ENCODE measurements around the gene PHF14.
"Not testable (repeated sequence)": the region's sequence is repeated elsewhere in the genome, so short reads cannot be mapped to it uniquely, and the experiment has no call there.

The PHF14 gene

DNA sequence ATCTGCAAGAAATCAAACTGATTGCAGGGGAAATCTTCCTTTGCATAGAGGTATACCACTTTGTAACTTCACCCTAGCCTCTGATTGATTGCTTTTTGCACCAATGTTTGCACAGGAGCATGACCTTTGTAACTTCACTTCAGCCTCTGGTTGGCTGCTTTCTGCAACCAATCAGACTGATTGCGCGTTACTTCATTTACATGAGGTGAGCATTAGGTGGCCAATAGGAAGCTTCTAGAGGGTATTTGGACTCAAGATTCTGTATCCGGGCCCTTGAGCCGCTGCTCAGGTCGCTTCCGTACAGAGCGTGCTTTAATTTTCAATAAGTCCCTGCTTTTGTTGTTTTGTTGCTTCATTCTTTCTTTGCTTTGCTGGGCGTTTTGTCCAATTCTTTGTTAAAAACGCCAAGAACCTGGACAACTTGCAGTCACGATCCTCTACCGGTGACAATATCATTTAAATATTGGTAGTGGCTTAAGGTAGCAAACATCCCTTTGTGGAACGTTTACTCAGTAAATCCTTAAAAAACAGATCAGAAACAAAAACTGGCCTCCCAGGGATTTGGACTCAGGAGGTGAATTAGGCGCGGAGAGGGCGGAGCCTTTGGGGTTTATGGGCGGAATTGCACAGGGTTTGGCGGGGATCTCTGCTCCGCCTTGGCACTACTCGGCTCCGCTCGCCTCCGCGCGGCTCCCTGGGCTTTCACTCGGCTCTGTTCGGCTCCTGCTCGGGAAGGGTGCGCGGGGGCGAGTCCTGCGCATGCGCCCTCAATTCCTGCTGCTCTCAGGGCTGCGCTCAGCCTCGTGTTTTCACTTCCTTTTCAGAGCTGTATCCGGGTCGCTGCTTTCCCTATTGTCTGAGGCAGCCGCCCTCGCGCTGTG, at the start of gene PHF14:
Gene PHF14, plus strand, starts transcription at position 812 of the 881 bp plus-strand sequence. CDS start 452 bp downstream, outside the sequence.
- peak; percentile 97 for DNase-seq

- no peak for DNase-seq
Measured at GRCh38 chr7:10924370-10924769, 49.3 kb upstream of the PHF14 start.

GRCh38 chr7:10928203-10928602, 45.5 kb upstream of the PHF14 start:
- not testable (repeated sequence) for DNase-seq

GRCh38 chr7:10930551-10930950, 43.1 kb upstream of the PHF14 start:
- no peak for DNase-seq

DNA sequence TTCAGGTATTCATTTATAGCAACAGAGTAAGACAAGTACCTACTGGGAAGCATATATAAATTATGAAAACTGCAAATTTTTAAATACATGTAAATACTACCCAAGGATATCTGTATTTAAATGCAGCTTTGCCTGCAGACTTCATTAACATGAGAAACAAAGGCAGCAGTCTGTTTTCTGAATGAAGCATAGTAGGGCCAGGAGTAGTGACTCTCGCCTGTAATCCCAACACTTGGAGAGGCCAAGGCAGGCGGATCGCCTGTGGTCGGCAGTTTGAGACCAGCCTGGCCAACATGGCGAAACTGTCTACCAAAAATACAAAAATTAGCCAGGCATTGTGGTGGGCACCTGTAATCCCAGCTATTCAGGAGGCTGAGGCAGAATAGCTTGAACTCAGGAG, 42.5 kb upstream of the PHF14 start:
- DNase-seq, result no peak

DNA sequence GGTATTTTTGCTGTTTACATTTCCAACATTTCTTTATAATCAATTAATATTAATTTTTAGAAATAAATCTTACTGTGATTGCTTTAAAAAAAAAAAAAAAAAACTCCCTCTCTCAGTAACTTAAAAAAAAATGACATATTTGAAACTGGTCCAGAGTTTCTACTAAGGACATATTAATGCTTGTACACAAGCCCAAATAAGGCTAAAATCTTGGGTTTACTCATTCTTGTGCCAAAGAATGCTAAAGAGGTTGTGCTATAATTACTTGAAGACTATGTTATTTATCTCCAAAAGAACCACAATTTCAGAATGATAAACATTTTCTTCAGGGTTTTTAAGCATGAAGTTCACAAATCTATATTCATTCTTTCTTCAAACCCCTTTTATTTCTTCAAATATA, 39.4 kb upstream of the PHF14 start:
- DNase-seq, result no peak

DNA sequence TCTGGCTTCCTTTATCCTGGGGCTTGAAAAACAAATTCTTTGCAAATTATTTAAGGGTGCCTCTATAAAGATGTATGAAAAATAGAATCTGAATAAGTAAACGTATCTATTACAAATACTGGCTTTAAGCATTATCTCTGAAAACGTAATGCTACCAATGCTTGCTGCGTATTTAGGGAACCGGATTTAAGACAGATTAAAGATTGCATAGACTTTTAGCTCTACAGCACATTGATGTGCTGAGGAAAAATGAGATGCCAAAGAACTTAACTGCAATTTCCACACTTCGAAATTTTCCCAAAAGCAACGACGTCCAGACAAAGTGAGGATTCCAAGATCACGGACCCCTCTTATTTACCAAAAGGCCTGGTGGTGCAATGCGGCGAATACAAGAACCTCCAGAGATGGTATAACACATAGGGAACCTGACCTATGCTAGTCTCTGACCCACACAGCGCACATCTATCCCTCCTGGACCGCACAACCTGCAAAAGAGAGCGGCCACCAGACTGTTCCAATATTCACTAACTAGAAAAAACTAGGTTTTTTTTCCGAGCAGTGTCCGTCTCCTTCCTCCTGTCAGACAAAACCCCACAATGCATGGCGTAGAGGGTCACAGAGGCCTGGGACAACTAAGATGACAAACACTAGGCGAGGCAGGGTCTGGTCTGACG, 34.3 kb upstream of the PHF14 start:
- DNase-seq, result no peak

- peak; percentile 94 for DNase-seq
Measured at GRCh38 chr7:10939911-10940703, 33.6 kb upstream of the PHF14 start.

GRCh38 chr7:10940704-10941355, 32.8 kb upstream of the PHF14 start:
- no peak for DNase-seq

GRCh38 chr7:10950494-10950893, 23.2 kb upstream of the PHF14 start:
- DNase-seq, result no peak

- DNase-seq, result not testable (repeated sequence)
Measured at GRCh38 chr7:10950974-10951578, 22.6 kb upstream of the PHF14 start.

DNA sequence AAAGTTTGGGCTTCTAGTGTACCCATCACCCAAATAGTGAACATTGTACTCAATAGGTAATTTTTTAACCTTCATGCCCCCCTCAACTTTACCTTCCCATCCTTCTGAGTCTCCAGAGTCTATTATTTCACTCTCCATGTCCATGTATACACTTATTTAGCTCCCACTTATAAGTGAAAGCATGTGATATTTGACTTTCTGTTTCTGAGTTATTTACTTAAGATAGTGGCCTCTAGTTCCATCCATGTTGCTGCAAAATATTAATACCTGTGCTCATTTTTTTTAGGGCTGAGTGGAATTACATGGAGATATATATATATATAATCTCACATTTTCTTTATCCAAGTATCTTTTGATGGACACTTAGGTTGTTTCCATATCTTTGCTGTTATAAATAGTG, 21.1 kb upstream of the PHF14 start:
- no peak for DNase-seq

- not testable (repeated sequence) for DNase-seq
Measured at GRCh38 chr7:10953078-10953750, 20.5 kb upstream of the PHF14 start.

- no peak for DNase-seq
Measured at GRCh38 chr7:10956528-10956927, 17.1 kb upstream of the PHF14 start.

DNA sequence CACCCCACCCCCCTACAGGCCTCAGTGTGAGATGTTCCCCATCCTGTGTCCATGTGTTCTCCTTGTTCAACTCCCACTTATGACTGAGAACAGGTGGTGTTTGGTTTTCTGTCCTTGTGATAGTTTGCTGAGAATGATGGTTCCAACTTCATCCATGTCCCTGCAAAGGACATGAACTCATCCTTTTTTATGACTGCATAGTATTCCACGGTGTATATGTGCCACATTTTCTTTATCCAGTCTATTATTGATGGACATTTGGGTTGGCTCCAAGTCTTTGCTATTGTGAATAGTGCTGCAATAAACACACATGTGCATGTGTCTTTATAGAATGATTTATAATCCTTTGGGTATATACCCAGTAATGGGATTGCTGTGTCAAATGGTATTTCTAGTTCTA, 13.4 kb upstream of the PHF14 start:
- not testable (repeated sequence) for DNase-seq

GRCh38 chr7:10965016-10965415, 8.7 kb upstream of the PHF14 start:
- DNase-seq, result not testable (repeated sequence)

DNA sequence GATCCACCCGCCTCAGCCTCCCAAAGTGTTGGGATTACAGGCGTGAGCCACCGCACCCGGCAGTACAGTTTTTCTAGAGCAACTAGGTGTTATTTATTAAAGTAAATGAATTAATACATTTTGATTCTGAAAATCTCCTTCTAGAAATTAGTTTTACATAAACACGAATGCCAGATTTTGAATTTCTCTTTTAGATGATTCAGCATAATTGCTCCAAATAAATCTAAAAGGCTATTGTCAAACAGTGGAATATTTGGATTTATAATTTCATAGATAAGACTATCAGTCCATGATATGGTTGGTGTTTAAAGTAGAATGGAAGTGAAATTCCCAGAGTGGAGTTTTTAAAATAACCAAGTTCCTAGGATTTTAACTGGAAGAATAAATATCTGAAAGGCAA, 1.5 kb upstream of the PHF14 start:
- no peak for DNase-seq

DNA sequence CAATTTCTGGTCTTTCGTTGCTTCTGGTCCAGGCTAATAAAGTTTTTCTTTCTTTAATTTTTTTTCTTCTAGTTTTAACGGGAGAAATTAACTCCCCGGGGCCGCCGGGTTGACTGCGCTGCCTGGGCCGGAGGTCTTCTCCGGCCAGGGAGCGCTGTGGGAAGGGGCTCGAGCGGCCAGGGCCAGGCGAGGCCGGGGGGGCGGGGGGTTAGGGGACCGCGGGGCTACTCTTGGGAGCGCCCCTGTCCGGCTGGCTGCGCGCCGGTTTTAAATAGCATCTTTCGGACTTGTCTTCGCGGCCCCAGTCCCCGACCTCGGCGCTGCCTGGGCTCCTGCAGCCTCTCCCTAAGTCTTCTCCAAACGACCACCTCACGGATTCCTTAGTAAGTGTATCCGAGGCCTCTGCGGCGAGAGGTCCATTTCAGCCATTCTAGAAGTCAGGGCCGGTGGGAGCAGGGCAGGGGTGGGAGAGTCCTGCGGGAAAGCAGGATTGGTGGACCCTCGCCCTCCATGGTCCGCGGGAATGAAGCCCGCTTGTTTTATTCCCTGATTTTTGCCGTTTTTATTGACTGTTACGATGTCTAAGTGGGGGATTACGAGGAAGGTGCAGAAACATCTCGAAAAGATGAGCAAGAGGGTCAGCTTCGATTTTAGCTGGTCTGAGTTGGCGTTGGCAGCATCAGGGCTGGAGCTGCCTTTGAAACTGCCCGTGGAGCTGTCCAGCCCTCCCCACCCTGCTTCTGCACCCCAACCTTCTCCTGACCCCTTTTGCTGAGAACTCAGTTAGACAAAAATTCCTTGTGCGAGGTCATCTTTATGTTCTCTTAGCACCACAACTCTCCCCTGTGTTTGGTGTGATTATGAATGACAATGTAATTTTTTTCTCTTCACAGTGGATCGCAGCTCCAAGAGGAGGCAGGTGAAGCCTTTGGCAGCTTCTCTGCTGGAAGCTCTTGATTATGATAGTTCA, 555 bp downstream of the PHF14 start:
- peak; percentile 5 for DNase-seq

DNA sequence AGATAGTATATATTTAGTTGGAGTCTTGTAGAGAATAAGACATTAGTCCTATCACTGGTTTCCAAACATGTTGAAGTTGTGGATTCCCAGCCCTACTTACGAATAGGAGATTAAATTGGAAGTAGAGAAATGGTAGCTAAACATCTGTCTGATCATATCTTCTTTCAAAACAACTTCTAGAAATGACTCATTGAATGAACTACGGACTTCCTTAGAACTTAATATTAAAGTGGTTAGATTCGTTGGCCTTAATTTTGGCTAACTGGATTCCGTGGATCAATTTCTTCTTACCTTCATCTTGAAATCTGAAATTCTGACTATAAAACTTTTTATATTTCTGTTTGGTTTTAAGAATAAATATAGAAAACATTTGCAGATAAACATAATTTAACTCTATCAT, 3.4 kb downstream of the PHF14 start:
- DNase-seq, result no peak

DNA sequence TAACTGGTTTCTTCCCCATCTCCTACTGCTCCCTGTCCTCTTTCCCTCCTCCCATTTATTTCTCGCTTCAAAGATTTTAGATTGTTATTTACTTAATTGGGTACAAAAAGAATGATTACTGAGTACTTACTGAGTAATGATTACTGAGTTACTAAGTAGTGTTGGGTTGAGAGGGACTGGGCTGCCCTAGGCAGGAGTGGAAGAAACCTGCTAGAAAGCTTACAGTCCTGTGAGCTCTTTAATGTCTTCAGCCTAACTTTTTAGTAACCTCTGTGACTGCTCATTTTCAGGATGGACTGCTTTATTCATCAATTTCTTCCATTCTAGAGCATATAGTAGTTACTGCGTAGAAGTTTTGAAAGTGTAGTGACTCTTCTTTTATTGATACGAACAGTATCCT, 7.6 kb downstream of the PHF14 start:
- DNase-seq, result no peak

DNA sequence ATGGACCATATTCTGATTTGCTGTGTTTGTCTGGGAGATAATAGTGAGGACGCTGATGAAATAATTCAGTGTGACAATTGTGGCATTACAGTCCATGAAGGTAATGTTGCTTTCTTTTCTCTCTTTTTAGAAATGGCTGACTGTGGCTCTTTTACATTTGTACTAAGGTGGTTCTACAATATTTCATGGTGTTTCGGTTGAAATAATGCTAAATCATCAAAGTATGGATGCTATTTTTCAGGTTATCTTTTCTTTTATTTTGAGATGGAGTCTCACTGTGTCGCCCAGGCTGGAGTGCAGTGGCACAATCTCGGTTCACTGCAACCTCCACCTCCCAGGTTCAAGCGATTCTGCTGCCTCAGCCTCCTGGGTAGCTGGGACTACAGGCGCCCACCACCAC, 17.1 kb downstream of the PHF14 start:
- DNase-seq, result not testable (repeated sequence)

All from GDM1 (cell line).